Neuronal stem cell (in vitro differentiated cells): Measurements from ENCODE around the gene ZNF362.

ENCODE experiments used
- DNase-seq: peaks from one replicate; pipeline ENCODE4 v3.0.0-alpha.2; 2013; ENCODE audit warnings: low spot score
- H2AFZ ChIP-seq: one replicate; pipeline ENCODE4 v1.6.1; 2013; ENCODE audit warnings: mild to moderate bottlenecking, low read length, inconsistent platforms
- H2AK5ac ChIP-seq: 2 replicates; pipeline ENCODE4 v1.6.1; 2013; ENCODE audit warnings: low read depth, mild to moderate bottlenecking, inconsistent platforms, low read length, moderate library complexity, mixed read lengths
- H2BK120ac ChIP-seq: 2 replicates; pipeline ENCODE4 v1.6.1; 2013; ENCODE audit warnings: low read depth, mild to moderate bottlenecking, inconsistent platforms, low read length, moderate library complexity, mixed read lengths
- H2BK12ac ChIP-seq: one replicate; pipeline ENCODE4 v1.6.1; 2013; ENCODE audit warnings: low read length, inconsistent platforms
- H2BK15ac ChIP-seq: 2 replicates; pipeline ENCODE4 v1.6.1; 2013; ENCODE audit warnings: mild to moderate bottlenecking, low read length, inconsistent platforms, mixed read lengths
- H2BK5ac ChIP-seq: one replicate; pipeline ENCODE4 v1.6.1; 2013; ENCODE audit warnings: inconsistent platforms, mild to moderate bottlenecking, low read length, moderate library complexity
- H3K14ac ChIP-seq: one replicate; pipeline ENCODE4 v1.6.1; 2013; ENCODE audit warnings: low read length, inconsistent platforms
- H3K18ac ChIP-seq: 2 replicates; pipeline ENCODE4 v1.6.1; 2013; ENCODE audit warnings: low read length, inconsistent platforms
- H3K23ac ChIP-seq: 2 replicates; pipeline ENCODE4 v1.6.1; 2013; ENCODE audit warnings: low read depth, mild to moderate bottlenecking, mixed read lengths, low read length, inconsistent platforms; ENCODE audit not compliant: poor library complexity
- H3K27ac ChIP-seq: replicated peaks from 3 replicates; pipeline ENCODE4 v1.5.1; 2013; ENCODE audit warnings: low read length, inconsistent platforms
- H3K27me3 ChIP-seq, 3 experiments: 2 replicates each; pipeline ENCODE4 v1.6.1; 2013; ENCODE audit warnings: low read length in 3 of 3, mild to moderate bottlenecking in 2 of 3, inconsistent platforms in 1 of 3, low read depth in 1 of 3, mixed read lengths in 1 of 3, moderate library complexity in 1 of 3; ENCODE audit not compliant: control insufficient read depth in 3 of 3, insufficient read depth in 3 of 3
- H3K36me3 ChIP-seq, 2 donors: replicated peaks in 1 of 2; 2 replicates each; pipeline ENCODE4 v1.6.1; 2013; ENCODE audit warnings: low read length in 2 of 2; ENCODE audit not compliant: control insufficient read depth in 2 of 2, insufficient read depth in 2 of 2
- H3K4ac ChIP-seq: 2 replicates; pipeline ENCODE4 v1.6.1; 2013; ENCODE audit warnings: inconsistent platforms, mild to moderate bottlenecking, low read length, moderate library complexity
- H3K4me1 ChIP-seq, 2 donors: 1 replicate in 1 of 2; 2 replicates in 1 of 2; pipeline ENCODE4 v1.6.1; 2013; ENCODE audit warnings: low read length in 2 of 2, low read depth in 1 of 2; ENCODE audit not compliant: control insufficient read depth in 2 of 2, insufficient read depth in 1 of 2
- H3K4me2 ChIP-seq: one replicate; pipeline ENCODE4 v1.6.1; 2013; ENCODE audit warnings: mild to moderate bottlenecking, low read length, inconsistent platforms; ENCODE audit not compliant: insufficient read depth, poor library complexity, severe bottlenecking
- H3K4me3 ChIP-seq, 2 donors: 2 replicates each; pipeline ENCODE4 v1.5.1; 2013; ENCODE audit warnings: low read length in 2 of 2, mild to moderate bottlenecking in 2 of 2, inconsistent platforms in 1 of 2, moderate library complexity in 1 of 2
- H3K79me1 ChIP-seq: one replicate; pipeline ENCODE4 v1.6.1; 2013; ENCODE audit warnings: low read depth, mild to moderate bottlenecking, inconsistent platforms, low read length, moderate library complexity
- H3K9ac ChIP-seq: one replicate; pipeline ENCODE4 v1.6.1; 2013; ENCODE audit warnings: mild to moderate bottlenecking, low read depth, low read length, inconsistent platforms; ENCODE audit not compliant: poor library complexity
- H3K9me3 ChIP-seq, 2 donors: replicated peaks in 1 of 2; 2 replicates each; pipeline versions ENCODE3 to v1.6.1; 2013; ENCODE audit warnings: low read length in 2 of 2, mild to moderate bottlenecking in 2 of 2, inconsistent platforms in 1 of 2, low read depth in 1 of 2, mixed read lengths in 1 of 2, moderate library complexity in 1 of 2; ENCODE audit not compliant: control insufficient read depth in 2 of 2, insufficient read depth in 1 of 2
- H4K8ac ChIP-seq: one replicate; pipeline ENCODE4 v1.6.1; 2013; ENCODE audit warnings: low read depth, mild to moderate bottlenecking, inconsistent platforms, low read length, moderate library complexity
- H4K91ac ChIP-seq: one replicate; pipeline ENCODE4 v1.6.1; 2013; ENCODE audit warnings: low read length, low read depth, mild to moderate bottlenecking, inconsistent platforms; ENCODE audit not compliant: poor library complexity
- WGBS, 2 donors: extraction: QIAGEN DNeasy Blood & Tissue Kit; methylation state at CpG; one replicate each; pipeline ENCODE4 v1.1.7; 2013; ENCODE audit warnings: missing lambda C conversion rate in 2 of 2, mixed read lengths in 1 of 2; ENCODE audit not compliant: insufficient read length in 2 of 2, insufficient replicate concordance in 1 of 2; ENCODE audit errors: extremely low coverage in 2 of 2; 5-methylcytosine and 5-hydroxymethylcytosine counted together

The ZNF362 gene

GRCh38 chr1:33272509-33272908 lies 16.2 kb downstream of the ZNF362 start:
- H3K27ac ChIP-seq, result no peak overlapping the region
- no peak overlapping the region for H3K4me2 ChIP-seq
- H3K23ac ChIP-seq, result peak overlapping the region; percentile 16
- no peak overlapping the region for H4K8ac ChIP-seq
- no peak overlapping the region for H2BK120ac ChIP-seq
- H4K91ac ChIP-seq, result no peak overlapping the region
- no peak overlapping the region for H2BK12ac ChIP-seq
- no peak overlapping the region for H2AFZ ChIP-seq
- H3K9me3 ChIP-seq, result no peaks in the 10 kb centered on the region
- no peak overlapping the region for H3K9ac ChIP-seq
- H3K4ac ChIP-seq, result no peak overlapping the region
- WGBS, 2 donors, result no CpG with 5 or more reads among the region's 3 CpGs
- peak overlapping the region in 1 of 2 donors; percentile 36 for H3K4me3 ChIP-seq
- no peak overlapping the region for H2AK5ac ChIP-seq
- H3K4me1 ChIP-seq, result peaks cover 0 to 6% of the 10 kb centered on the region in 2 donors
- peaks cover 25 to 88% of the 10 kb centered on the region in 2 donors for H3K36me3 ChIP-seq
- H2BK5ac ChIP-seq, result no peak overlapping the region
- no peak overlapping the region for H3K14ac ChIP-seq
- no peak overlapping the region for H2BK15ac ChIP-seq
- H3K18ac ChIP-seq, result no peak overlapping the region
- H3K27me3 ChIP-seq, result no peaks in the 10 kb centered on the region
- H3K79me1 ChIP-seq, result peaks cover 23% of the 10 kb centered on the region
- no peak for DNase-seq

GRCh38 chr1:33272930-33273329 lies 16.6 kb downstream of the ZNF362 start:
- Histone ChIP-seq H3K4me3 (peak overlapping the region in 1 of 2 donors; percentile 36), H3K27me3 (no peaks in the 10 kb centered on the region), H3K4me2 (no peak overlapping the region), H3K23ac (peak overlapping the region; percentile 16), H3K18ac (no peak overlapping the region), H3K4me1 (peaks cover 0 to 6% of the 10 kb centered on the region in 2 donors), H3K27ac (no peak overlapping the region), H2BK12ac (no peak overlapping the region), H2AK5ac (no peak overlapping the region), H4K8ac (no peak overlapping the region), H2BK15ac (no peak overlapping the region), H3K14ac (no peak overlapping the region), H3K36me3 (peaks cover 25 to 88% of the 10 kb centered on the region in 2 donors), H3K79me1 (peaks cover 23% of the 10 kb centered on the region), H3K9ac (no peak overlapping the region), H3K9me3 (no peaks in the 10 kb centered on the region), H2BK120ac (no peak overlapping the region), H3K4ac (no peak overlapping the region), H2AFZ (no peak overlapping the region), H2BK5ac (no peak overlapping the region), H4K91ac (no peak overlapping the region)
- WGBS, 2 donors, result no CpG with 5 or more reads among the region's 1 CpG
- DNase-seq, result no peak

- Histone ChIP-seq H3K4ac (no peak overlapping the region), H3K4me1 (peaks cover 0 to 6% of the 10 kb centered on the region in 2 donors), H3K23ac (no peak overlapping the region), H3K9me3 (no peaks in the 10 kb centered on the region), H2AK5ac (no peak overlapping the region), H2BK5ac (no peak overlapping the region), H3K4me2 (no peak overlapping the region), H2AFZ (no peak overlapping the region), H2BK12ac (no peak overlapping the region), H3K79me1 (peaks cover 23% of the 10 kb centered on the region), H4K91ac (no peak overlapping the region), H3K18ac (no peak overlapping the region), H2BK120ac (no peak overlapping the region), H3K27ac (no peak overlapping the region), H3K9ac (peak overlapping the region; percentile 2), H4K8ac (no peak overlapping the region), H3K4me3 (no peak overlapping the region), H3K36me3 (peaks cover 25 to 92% of the 10 kb centered on the region in 2 donors), H2BK15ac (no peak overlapping the region), H3K14ac (no peak overlapping the region), H3K27me3 (no peaks in the 10 kb centered on the region)
- WGBS, 2 donors, result no CpG with 5 or more reads among the region's 3 CpGs
- no peak for DNase-seq
Observed at GRCh38 chr1:33273406-33273805, 17.1 kb downstream of the ZNF362 start.

GRCh38 chr1:33273961-33274371 lies 17.7 kb downstream of the ZNF362 start:
- Histone ChIP-seq H3K27ac (no peak overlapping the region), H3K27me3 (no peaks in the 10 kb centered on the region), H4K91ac (no peak overlapping the region), H3K9me3 (no peaks in the 10 kb centered on the region), H3K4me3 (no peak overlapping the region), H2AFZ (no peak overlapping the region), H4K8ac (no peak overlapping the region), H3K23ac (no peak overlapping the region), H2BK120ac (no peak overlapping the region), H2BK5ac (no peak overlapping the region), H3K18ac (no peak overlapping the region), H3K79me1 (peaks cover 23% of the 10 kb centered on the region), H2BK12ac (no peak overlapping the region), H3K4ac (no peak overlapping the region), H2BK15ac (no peak overlapping the region), H3K36me3 (peaks cover 24 to 95% of the 10 kb centered on the region in 2 donors), H3K14ac (no peak overlapping the region), H3K9ac (no peak overlapping the region), H2AK5ac (no peak overlapping the region), H3K4me2 (no peak overlapping the region), H3K4me1 (peaks cover 0 to 4% of the 10 kb centered on the region in 2 donors)
- DNase-seq, result no peak
- WGBS, 2 donors, result no CpG with 5 or more reads among the region's 7 CpGs
